ENCODE measurements around the gene GTF2F1.

GRCh38 chr19:6427131-6427530 is 34.2 kb upstream of the GTF2F1 start:
- TF ChIP-seq CTCF (conservative IDR thresholded peaks at IDR 0.05) (no peak), EZH2 (IDR thresholded peaks at IDR 0.05; ENCODE audit: low read depth) (no peak)

All from PC-9 (cell line).